Thyroid gland (tissue), 4 donors: ENCODE results near the gene ZFAND2B. TPM values are rescaled to one million over a fixed set of nuclear protein-coding genes. Genes with fewer than 3 reads are reported as not detected.
A peak's percentile ranks its signal among the peaks of the same experiment; 100 is the strongest.

Source experiments
- DNase-seq, 2 donors: peaks; one replicate each; pipeline ENCODE4 v3.0.0-alpha.2; 2019
- H3K27ac ChIP-seq, 3 donors: fragments of 200-600 bp; sonication (generic); 1 replicate in 2 of 3; 2 replicates in 1 of 3; pipeline ENCODE4 v1.5.1; 2016 to 2019; ENCODE audit warnings: mild to moderate bottlenecking in 1 of 3, moderate library complexity in 1 of 3
- H3K27me3 ChIP-seq: fragments of 200-600 bp; sonication (generic); one replicate; pipeline ENCODE4 v1.5.1; 2019
- H3K36me3 ChIP-seq, 2 donors: fragments of 200-600 bp; sonication (generic); one replicate each; pipeline ENCODE4 v1.5.1; 2016 to 2019
- H3K4me1 ChIP-seq, 2 donors: fragments of 200-600 bp; sonication (generic); one replicate each; pipeline ENCODE4 v1.5.1; 2017 to 2019
- H3K4me3 ChIP-seq, 3 donors: fragments of 200-600 bp; sonication (generic); replicated peaks in 1 of 3; 1 replicate in 2 of 3; 2 replicates in 1 of 3; pipeline ENCODE4 v1.5.1; 2016; ENCODE audit warnings: mild to moderate bottlenecking in 1 of 3
- H3K9me3 ChIP-seq: fragments of 200-600 bp; sonication (generic); one replicate; pipeline ENCODE4 v1.5.1; 2017
- POLR2A ChIP-seq, 2 donors: fragments of 450-650 bp; IDR thresholded peaks; one replicate each; pipeline ENCODE4 v1.6.1; 2017; ENCODE audit warnings: antibody characterized with exemption in 2 of 2, mild to moderate bottlenecking in 2 of 2, moderate library complexity in 1 of 2
- WGBS, 2 donors: methylation state at CpG; one replicate each; pipeline ENCODE4 v1.1.5; 2017; 5-methylcytosine and 5-hydroxymethylcytosine counted together
- intact Hi-C: fragments of 100-400 bp; cut with DNase I; formaldehyde crosslinking; loops from one replicate; pipeline ENCODE4 v1.15.1; 2023
- total RNA-seq, 4 donors: library from RNA; depleted of rRNA; stranded (reverse); fragments of >200 nt; gene quantifications; one replicate each; pipeline ENCODE4 v1.2.3, GENCODE V29; 2016
- TF ChIP-seq, protein P1 (sequence below), 6 experiments: fragments of 200-600 bp in 3 of 6; fragments of 450-650 bp in 3 of 6; sonication (generic) in 3 of 6; IDR thresholded peaks; one replicate each; pipeline ENCODE4 v1.5.1; 2016 to 2019; ENCODE audit warnings: antibody characterized with exemption in 6 of 6, mild to moderate bottlenecking in 2 of 6, inconsistent platforms in 1 of 6, moderate library complexity in 1 of 6

ZFAND2B gene
- total RNA-seq, 4 donors from 2014 or later = 78.7 to 131 (median 92.0) TPM

DNA sequence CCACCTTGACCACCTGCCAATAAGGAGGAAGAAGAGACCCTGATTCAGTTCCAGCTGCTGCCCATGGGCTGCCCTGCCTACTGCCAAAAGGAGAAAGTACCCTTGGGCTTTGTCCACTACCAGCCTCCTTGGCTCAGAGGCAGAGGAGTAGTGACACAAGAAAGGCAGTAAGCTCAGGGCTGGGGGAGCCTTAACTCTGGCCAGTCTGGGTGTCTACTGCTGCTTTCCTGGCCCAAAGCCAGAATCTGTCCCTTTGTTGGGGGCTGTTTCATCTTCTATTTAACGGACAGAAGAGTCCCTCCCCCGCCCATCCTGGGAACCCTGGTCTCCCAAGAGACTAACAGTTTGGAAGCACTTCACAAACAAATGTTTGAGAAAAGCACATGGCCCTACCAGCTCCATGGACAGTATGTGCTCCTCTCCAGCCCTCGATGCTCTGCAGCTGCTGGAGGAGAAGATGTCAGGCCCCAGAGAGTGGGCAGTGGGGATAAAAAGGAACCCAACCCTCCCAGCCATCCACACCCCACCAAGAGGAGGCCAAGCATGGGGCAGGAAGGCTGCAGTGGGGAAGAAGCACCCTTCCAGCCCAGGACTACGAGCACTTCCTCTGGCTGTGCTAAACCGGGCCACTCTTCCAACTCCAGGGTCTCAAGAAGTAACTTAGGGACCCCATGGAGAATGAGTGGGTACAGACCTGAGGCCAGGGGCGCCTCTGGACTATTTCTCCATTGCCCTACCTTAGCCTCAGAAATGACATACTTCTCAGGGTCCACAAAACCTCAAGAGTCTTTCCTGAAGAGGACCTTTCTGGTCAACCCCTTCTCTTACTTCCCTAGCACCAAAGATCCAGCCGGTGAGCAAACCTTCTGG lies 21.7 kb downstream of the ZFAND2B start:
- Histone ChIP-seq H3K27ac (peak overlapping the region in 2 of 3 donors; percentile 88 to 92), H3K4me3 (peak overlapping the region; percentile 53 to 81 (median 70)), H3K9me3 (no peaks in the 10 kb centered on the region), H3K4me1 (peaks cover 24% of the 10 kb centered on the region in 2 donors), H3K36me3 (peaks cover 42% of the 10 kb centered on the region in 2 donors), H3K27me3 (no peaks in the 10 kb centered on the region)
- intact Hi-C loops = no loop called here
- no peak for TF ChIP-seq POLR2A (IDR thresholded peaks at IDR 0.05)
- TF ChIP-seq, protein P1, sequence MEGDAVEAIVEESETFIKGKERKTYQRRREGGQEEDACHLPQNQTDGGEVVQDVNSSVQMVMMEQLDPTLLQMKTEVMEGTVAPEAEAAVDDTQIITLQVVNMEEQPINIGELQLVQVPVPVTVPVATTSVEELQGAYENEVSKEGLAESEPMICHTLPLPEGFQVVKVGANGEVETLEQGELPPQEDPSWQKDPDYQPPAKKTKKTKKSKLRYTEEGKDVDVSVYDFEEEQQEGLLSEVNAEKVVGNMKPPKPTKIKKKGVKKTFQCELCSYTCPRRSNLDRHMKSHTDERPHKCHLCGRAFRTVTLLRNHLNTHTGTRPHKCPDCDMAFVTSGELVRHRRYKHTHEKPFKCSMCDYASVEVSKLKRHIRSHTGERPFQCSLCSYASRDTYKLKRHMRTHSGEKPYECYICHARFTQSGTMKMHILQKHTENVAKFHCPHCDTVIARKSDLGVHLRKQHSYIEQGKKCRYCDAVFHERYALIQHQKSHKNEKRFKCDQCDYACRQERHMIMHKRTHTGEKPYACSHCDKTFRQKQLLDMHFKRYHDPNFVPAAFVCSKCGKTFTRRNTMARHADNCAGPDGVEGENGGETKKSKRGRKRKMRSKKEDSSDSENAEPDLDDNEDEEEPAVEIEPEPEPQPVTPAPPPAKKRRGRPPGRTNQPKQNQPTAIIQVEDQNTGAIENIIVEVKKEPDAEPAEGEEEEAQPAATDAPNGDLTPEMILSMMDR (IDR thresholded peaks at IDR 0.05) = no peak
- DNase-seq = no peak
- 36 to 55% methylated on average over 5 to 7 of the region's 7 CpGs for WGBS, 2 donors

GRCh38 chr2:219228911-219229304 lies 22.3 kb downstream of the ZFAND2B start:
- intact Hi-C loops = no loop called here
- H3K9me3 ChIP-seq = no peaks in the 10 kb centered on the region
- DNase-seq = no peak
- WGBS, 2 donors = 0 to 3% methylated on average over 4 to 10 of the region's 19 CpGs
- TF ChIP-seq, protein P1 (IDR thresholded peaks at IDR 0.05) = no peak
- TF ChIP-seq POLR2A (IDR thresholded peaks at IDR 0.05) = no peak
- H3K27me3 ChIP-seq = no peaks in the 10 kb centered on the region
- H3K36me3 ChIP-seq = peaks cover 42% of the 10 kb centered on the region in 2 donors
- peak overlapping the region; percentile 53 to 81 (median 70) for H3K4me3 ChIP-seq
- H3K4me1 ChIP-seq = peaks cover 24% of the 10 kb centered on the region in 2 donors
- H3K27ac ChIP-seq = peak overlapping the region; percentile 86 to 92 (median 88)

GRCh38 chr2:219229305-219230058 lies 22.9 kb downstream of the ZFAND2B start, which contains the start of the genes ANKZF1 and ATG9A:
Gene ANKZF1 (plus strand): TSS chr2:219229806. CDS start chr2:219230258, 452 bp downstream.
Gene ATG9A (minus strand): TSS chr2:219229636. CDS start chr2:219228024, 1,612 bp downstream.
- Histone ChIP-seq H3K27ac (peak within 1 kb of the TSS; percentile 86 to 92 (median 88)), H3K36me3 (peaks cover 42% of the 10 kb centered on the region in 2 donors), H3K4me3 (peak within 1 kb of the TSS; percentile 70 to 81 (median 75)), H3K27me3 (no peaks in the 10 kb centered on the region), H3K9me3 (no peaks in the 10 kb centered on the region), H3K4me1 (peaks cover 24% of the 10 kb centered on the region in 2 donors)
- TF ChIP-seq, protein P1 (IDR thresholded peaks at IDR 0.05) = peak in 1 of 6 experiments; percentile 11
- TF ChIP-seq POLR2A (IDR thresholded peaks at IDR 0.05) = peak; percentile 58 to 91
- WGBS, 2 donors = 0 to 2% methylated on average over 26 to 32 of the region's 80 CpGs
- peak; percentile 100 for DNase-seq
- intact Hi-C loops = no loop called here

GRCh38 chr2:219230059-219230540 lies 23.5 kb downstream of the ZFAND2B start:
- Histone ChIP-seq H3K4me1 (peaks cover 24% of the 10 kb centered on the region in 2 donors), H3K27ac (peak overlapping the region; percentile 52 to 88 (median 70)), H3K27me3 (no peaks in the 10 kb centered on the region), H3K9me3 (no peaks in the 10 kb centered on the region), H3K4me3 (peak overlapping the region; percentile 23 to 75 (median 70)), H3K36me3 (peaks cover 42% of the 10 kb centered on the region in 2 donors)
- intact Hi-C loops = no loop called here
- peak; percentile 55 to 61 for DNase-seq
- 0 to 1% methylated on average over 17 to 20 of the region's 24 CpGs for WGBS, 2 donors
- TF ChIP-seq, protein P1 (IDR thresholded peaks at IDR 0.05) = peak in 1 of 6 experiments; percentile 5
- no peak for TF ChIP-seq POLR2A (IDR thresholded peaks at IDR 0.05)
